Measurements from ENCODE around the gene WWOX. TPM values are rescaled to one million over a fixed set of nuclear protein-coding genes. Genes with fewer than 3 reads are reported as not detected.

WWOX gene
- total and polyA plus RNA-seq, 2 of the 13 experiments (the other 11 are each of a cell fraction or from before 2014, with no cell fraction given), result 9.1 to 37.4 TPM

DNA sequence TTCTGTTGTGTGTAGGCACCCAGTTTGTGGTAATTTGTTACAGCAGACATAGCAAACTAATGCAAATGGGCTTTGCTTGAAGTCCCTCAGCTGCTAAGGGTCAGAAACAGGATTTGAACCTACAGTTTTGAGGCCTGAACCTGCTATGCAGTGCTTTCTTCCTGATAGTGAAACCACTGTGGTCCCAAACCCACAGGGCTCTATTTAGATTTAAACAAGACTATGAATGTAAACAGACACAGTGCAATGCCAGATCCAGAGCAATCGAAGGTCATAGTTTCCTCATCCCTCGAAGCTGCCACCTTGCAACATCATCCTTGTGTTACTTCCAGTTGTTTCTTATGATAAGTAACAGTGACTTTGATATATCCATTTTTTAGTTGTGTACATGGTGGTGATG, 630.2 kb downstream of the WWOX start (continued):
- TF ChIP-seq, protein P1, sequence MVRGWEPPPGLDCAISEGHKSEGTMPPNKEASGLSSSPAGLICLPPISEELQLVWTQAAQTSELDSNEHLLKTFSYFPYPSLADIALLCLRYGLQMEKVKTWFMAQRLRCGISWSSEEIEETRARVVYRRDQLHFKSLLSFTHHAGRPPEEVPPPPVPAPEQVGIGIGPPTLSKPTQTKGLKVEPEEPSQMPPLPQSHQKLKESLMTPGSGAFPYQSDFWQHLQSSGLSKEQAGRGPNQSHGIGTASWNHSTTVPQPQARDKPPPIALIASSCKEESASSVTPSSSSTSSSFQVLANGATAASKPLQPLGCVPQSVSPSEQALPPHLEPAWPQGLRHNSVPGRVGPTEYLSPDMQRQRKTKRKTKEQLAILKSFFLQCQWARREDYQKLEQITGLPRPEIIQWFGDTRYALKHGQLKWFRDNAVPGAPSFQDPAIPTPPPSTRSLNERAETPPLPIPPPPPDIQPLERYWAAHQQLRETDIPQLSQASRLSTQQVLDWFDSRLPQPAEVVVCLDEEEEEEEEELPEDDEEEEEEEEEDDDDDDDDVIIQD (CRISPR knock-in tag; IDR thresholded peaks at IDR 0.05; ENCODE audit: low read depth), result peak; percentile 74; the same call in 1 of the 2 replicates
- TF ChIP-seq ZNF326 (CRISPR knock-in tag; IDR thresholded peaks at IDR 0.05; ENCODE audit: borderline replicate concordance), result no peak
- TF ChIP-seq ZNF296 (CRISPR knock-in tag; conservative IDR thresholded peaks at IDR 0.05), result no peak
- TF ChIP-seq, protein P2, sequence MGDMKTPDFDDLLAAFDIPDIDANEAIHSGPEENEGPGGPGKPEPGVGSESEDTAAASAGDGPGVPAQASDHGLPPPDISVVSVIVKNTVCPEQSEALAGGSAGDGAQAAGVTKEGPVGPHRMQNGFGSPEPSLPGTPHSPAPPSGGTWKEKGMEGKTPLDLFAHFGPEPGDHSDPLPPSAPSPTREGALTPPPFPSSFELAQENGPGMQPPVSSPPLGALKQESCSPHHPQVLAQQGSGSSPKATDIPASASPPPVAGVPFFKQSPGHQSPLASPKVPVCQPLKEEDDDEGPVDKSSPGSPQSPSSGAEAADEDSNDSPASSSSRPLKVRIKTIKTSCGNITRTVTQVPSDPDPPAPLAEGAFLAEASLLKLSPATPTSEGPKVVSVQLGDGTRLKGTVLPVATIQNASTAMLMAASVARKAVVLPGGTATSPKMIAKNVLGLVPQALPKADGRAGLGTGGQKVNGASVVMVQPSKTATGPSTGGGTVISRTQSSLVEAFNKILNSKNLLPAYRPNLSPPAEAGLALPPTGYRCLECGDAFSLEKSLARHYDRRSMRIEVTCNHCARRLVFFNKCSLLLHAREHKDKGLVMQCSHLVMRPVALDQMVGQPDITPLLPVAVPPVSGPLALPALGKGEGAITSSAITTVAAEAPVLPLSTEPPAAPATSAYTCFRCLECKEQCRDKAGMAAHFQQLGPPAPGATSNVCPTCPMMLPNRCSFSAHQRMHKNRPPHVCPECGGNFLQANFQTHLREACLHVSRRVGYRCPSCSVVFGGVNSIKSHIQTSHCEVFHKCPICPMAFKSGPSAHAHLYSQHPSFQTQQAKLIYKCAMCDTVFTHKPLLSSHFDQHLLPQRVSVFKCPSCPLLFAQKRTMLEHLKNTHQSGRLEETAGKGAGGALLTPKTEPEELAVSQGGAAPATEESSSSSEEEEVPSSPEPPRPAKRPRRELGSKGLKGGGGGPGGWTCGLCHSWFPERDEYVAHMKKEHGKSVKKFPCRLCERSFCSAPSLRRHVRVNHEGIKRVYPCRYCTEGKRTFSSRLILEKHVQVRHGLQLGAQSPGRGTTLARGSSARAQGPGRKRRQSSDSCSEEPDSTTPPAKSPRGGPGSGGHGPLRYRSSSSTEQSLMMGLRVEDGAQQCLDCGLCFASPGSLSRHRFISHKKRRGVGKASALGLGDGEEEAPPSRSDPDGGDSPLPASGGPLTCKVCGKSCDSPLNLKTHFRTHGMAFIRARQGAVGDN (CRISPR knock-in tag; IDR thresholded peaks at IDR 0.05), result no peak
- no peak for TF ChIP-seq GTF3A (CRISPR knock-in tag; conservative IDR thresholded peaks at IDR 0.05)
- TF ChIP-seq ARHGAP35 (CRISPR knock-in tag; IDR thresholded peaks at IDR 0.05; ENCODE audit: borderline replicate concordance), result no peak
- TF ChIP-seq HNRNPL (IDR thresholded peaks at IDR 0.05; ENCODE audit: low read depth, low read length), result no peak
- TF ChIP-seq, protein P3, sequence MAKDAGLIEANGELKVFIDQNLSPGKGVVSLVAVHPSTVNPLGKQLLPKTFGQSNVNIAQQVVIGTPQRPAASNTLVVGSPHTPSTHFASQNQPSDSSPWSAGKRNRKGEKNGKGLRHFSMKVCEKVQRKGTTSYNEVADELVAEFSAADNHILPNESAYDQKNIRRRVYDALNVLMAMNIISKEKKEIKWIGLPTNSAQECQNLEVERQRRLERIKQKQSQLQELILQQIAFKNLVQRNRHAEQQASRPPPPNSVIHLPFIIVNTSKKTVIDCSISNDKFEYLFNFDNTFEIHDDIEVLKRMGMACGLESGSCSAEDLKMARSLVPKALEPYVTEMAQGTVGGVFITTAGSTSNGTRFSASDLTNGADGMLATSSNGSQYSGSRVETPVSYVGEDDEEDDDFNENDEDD (CRISPR knock-in tag; IDR thresholded peaks at IDR 0.05; ENCODE audit: borderline replicate concordance), result 0 out of 2 replicates have a peak, but pooled peaks have one; percentile 28
- TF ChIP-seq ZNF430 (CRISPR knock-in tag; IDR thresholded peaks at IDR 0.05), result no peak
- TF ChIP-seq, protein P4, sequence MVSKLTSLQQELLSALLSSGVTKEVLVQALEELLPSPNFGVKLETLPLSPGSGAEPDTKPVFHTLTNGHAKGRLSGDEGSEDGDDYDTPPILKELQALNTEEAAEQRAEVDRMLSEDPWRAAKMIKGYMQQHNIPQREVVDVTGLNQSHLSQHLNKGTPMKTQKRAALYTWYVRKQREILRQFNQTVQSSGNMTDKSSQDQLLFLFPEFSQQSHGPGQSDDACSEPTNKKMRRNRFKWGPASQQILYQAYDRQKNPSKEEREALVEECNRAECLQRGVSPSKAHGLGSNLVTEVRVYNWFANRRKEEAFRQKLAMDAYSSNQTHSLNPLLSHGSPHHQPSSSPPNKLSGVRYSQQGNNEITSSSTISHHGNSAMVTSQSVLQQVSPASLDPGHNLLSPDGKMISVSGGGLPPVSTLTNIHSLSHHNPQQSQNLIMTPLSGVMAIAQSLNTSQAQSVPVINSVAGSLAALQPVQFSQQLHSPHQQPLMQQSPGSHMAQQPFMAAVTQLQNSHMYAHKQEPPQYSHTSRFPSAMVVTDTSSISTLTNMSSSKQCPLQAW (CRISPR knock-in tag; IDR thresholded peaks at IDR 0.05), result peak; percentile 33; the same call in 1 of the 2 replicates
- TF ChIP-seq TEAD3 (CRISPR knock-in tag; optimal IDR thresholded peaks at IDR 0.05; ENCODE audit: borderline replicate concordance), result peak; percentile 73
- TF ChIP-seq, protein P5, sequence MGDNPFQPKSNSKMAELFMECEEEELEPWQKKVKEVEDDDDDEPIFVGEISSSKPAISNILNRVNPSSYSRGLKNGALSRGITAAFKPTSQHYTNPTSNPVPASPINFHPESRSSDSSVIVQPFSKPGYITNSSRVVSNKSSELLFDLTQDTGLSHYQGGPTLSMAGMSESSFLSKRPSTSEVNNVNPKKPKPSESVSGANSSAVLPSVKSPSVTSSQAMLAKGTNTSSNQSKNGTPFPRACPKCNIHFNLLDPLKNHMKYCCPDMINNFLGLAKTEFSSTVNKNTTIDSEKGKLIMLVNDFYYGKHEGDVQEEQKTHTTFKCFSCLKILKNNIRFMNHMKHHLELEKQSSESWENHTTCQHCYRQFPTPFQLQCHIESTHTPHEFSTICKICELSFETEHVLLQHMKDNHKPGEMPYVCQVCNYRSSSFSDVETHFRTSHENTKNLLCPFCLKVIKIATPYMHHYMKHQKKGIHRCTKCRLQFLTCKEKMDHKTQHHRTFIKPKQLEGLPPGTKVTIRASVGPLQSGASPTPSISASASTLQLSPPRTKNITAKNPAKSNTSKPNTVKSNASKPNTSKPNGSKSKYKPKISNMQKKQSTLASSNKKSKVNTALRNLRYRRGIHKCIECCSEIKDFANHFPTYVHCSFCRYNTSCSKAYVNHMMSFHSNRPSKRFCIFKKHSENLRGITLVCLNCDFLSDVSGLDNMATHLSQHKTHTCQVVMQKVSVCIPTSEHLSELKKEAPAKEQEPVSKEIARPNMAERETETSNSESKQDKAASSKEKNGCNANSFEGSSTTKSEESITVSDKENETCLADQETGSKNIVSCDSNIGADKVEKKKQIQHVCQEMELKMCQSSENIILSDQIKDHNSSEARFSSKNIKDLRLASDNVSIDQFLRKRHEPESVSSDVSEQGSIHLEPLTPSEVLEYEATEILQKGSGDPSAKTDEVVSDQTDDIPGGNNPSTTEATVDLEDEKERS (CRISPR knock-in tag; IDR thresholded peaks at IDR 0.05), result 0 out of 2 replicates have a peak, but pooled peaks have one; percentile 52
- no peak for TF ChIP-seq ZNF572 (CRISPR knock-in tag; IDR thresholded peaks at IDR 0.05)
- TF ChIP-seq, protein P6, sequence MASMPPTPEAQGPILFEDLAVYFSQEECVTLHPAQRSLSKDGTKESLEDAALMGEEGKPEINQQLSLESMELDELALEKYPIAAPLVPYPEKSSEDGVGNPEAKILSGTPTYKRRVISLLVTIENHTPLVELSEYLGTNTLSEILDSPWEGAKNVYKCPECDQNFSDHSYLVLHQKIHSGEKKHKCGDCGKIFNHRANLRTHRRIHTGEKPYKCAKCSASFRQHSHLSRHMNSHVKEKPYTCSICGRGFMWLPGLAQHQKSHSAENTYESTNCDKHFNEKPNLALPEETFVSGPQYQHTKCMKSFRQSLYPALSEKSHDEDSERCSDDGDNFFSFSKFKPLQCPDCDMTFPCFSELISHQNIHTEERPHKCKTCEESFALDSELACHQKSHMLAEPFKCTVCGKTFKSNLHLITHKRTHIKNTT (CRISPR knock-in tag; IDR thresholded peaks at IDR 0.05), result no peak
- 0 out of 2 replicates have a peak, but pooled peaks have one; percentile 39 for TF ChIP-seq ZNF205 (CRISPR knock-in tag; IDR thresholded peaks at IDR 0.05)
- 0 out of 2 replicates have a peak, but pooled peaks have one; percentile 12 for TF ChIP-seq ETV5 (CRISPR knock-in tag; IDR thresholded peaks at IDR 0.05; ENCODE audit: borderline replicate concordance)
- no peak for TF ChIP-seq ZFAT (CRISPR knock-in tag; conservative IDR thresholded peaks at IDR 0.05)
